MCF 10A (cell line): Measurements from ENCODE around the gene DKK1. TPM values are rescaled to one million over a fixed set of nuclear protein-coding genes. Genes with fewer than 3 reads are reported as not detected.

ENCODE experiments used
- BruUV-seq: library from RNA; stranded (reverse); fragments of 400-500 nt; replicated peaks from 2 replicates; lab custom pipeline; 2021; lab: Mats Ljungman, UMichigan
- CTCF ChIA-PET: fragments of 300-600 bp; sonication (Branson Sonifier 250); formaldehyde crosslinking; extraction: SDS; loops from one replicate; lab custom pipeline; 2021; ENCODE audit warnings: antibody characterized with exemption, inconsistent platforms; lab: Yijun Ruan, JAX
- POLR2A ChIA-PET: fragments of 300-600, 350-650 bp; sonication (Branson Sonifier 250); formaldehyde crosslinking; extraction: SDS; loops from one replicate; lab custom pipeline; 2020; ENCODE audit warnings: antibody characterized with exemption, inconsistent platforms; lab: Yijun Ruan, JAX
- DNase-seq: peaks from one replicate; pipeline ENCODE4 v3.0.0-alpha.2; 2018; ENCODE audit not compliant: unreplicated experiment
- H3K27ac Mint-ChIP-seq: one replicate; pipeline ENCODE4 v1.8.0; 2022; ENCODE audit warnings: mild to moderate bottlenecking, low read depth, mixed read lengths; ENCODE audit not compliant: unreplicated experiment
- H3K27me3 Mint-ChIP-seq: one replicate; pipeline ENCODE4 v1.8.0; 2022; ENCODE audit warnings: mixed read lengths; ENCODE audit not compliant: insufficient read depth, unreplicated experiment
- H3K36me3 Mint-ChIP-seq: one replicate; pipeline ENCODE4 v1.8.0; 2022; ENCODE audit warnings: mild to moderate bottlenecking, moderate library complexity, mixed read lengths; ENCODE audit not compliant: insufficient read depth, unreplicated experiment
- H3K4me1 Mint-ChIP-seq: one replicate; pipeline ENCODE4 v1.8.0; 2022; ENCODE audit warnings: mixed read lengths; ENCODE audit not compliant: insufficient read depth, unreplicated experiment
- H3K4me3 Mint-ChIP-seq: one replicate; pipeline ENCODE4 v1.8.0; 2022; ENCODE audit warnings: mild to moderate bottlenecking, moderate library complexity, mixed read lengths; ENCODE audit not compliant: unreplicated experiment
- H3K9me3 Mint-ChIP-seq: one replicate; pipeline ENCODE4 v1.8.0; 2022; ENCODE audit warnings: mixed read lengths; ENCODE audit not compliant: unreplicated experiment
- CTCF ChIP-seq: fragments of 200-600 bp; IDR thresholded peaks from one replicate; pipeline ENCODE4 v1.8.0; 2022; ENCODE audit warnings: antibody characterized with exemption, mild to moderate bottlenecking; ENCODE audit not compliant: unreplicated experiment
- intact Hi-C: fragments of 100-400 bp; cut with micrococcal nuclease; formaldehyde crosslinking; loops from 2 replicates; pipeline ENCODE4 v1.14.1; 2022
- total RNA-seq: library from RNA; stranded (reverse); gene quantifications from 2 replicates; pipeline ENCODE4 v1.2.3, GENCODE V29; 2022

DKK1 gene
- total RNA-seq, 1 experiment from 2014 or later: 31.8 TPM

- H3K36me3 Mint-ChIP-seq: peaks cover 39% of the 10 kb centered on the region
- CTCF ChIA-PET: interaction anchor here (0.5 to 13.2 kb wide), 11 partner anchors 15 to 783 kb away, joined by 3 to 389 read pairs (median 4); no protein-coding TSS in a partner anchor
- TF ChIP-seq CTCF: no peak
- no peak for DNase-seq
- peaks cover 16% of the 10 kb centered on the region for H3K4me1 Mint-ChIP-seq
- intact Hi-C loops: no loop called here
- POLR2A ChIA-PET: interaction anchor here (1.0 to 6.4 kb wide), 3 partner anchors 22 to 254 kb away, joined by 3 to 86 read pairs (median 3); no protein-coding TSS in a partner anchor
- H3K27ac Mint-ChIP-seq: no peak overlapping the region
- no TSS peak for BruUV-seq
- H3K27me3 Mint-ChIP-seq: no peaks in the 10 kb centered on the region
- no peaks in the 10 kb centered on the region for H3K9me3 Mint-ChIP-seq
- peak overlapping the region; percentile 91 for H3K4me3 Mint-ChIP-seq
Measured at GRCh38 chr10:52312942-52313255, 1.2 kb upstream of the DKK1 start.

- ChIA-PET CTCF (interaction anchor here (0.5 to 13.2 kb wide), 25 partner anchors 10 to 470 kb away, joined by 3 to 389 read pairs (median 3); no protein-coding TSS in a partner anchor), POLR2A (interaction anchor here (0.6 to 6.4 kb wide), 10 partner anchors 19 to 253 kb away, joined by 3 to 86 read pairs (median 4); no protein-coding TSS in a partner anchor)
- Mint-ChIP-seq H3K27ac (peak overlapping the region; percentile 93), H3K4me1 (peaks cover 20% of the 10 kb centered on the region), H3K36me3 (peaks cover 44% of the 10 kb centered on the region), H3K9me3 (no peaks in the 10 kb centered on the region), H3K4me3 (peak overlapping the region; percentile 91), H3K27me3 (no peaks in the 10 kb centered on the region)
- no TSS peak for BruUV-seq
- no peak for TF ChIP-seq CTCF
- peak; percentile 8 for DNase-seq
- intact Hi-C loops: no loop called here
Measured at GRCh38 chr10:52313256-52313932, 687 bp upstream of the DKK1 start.

DNA sequence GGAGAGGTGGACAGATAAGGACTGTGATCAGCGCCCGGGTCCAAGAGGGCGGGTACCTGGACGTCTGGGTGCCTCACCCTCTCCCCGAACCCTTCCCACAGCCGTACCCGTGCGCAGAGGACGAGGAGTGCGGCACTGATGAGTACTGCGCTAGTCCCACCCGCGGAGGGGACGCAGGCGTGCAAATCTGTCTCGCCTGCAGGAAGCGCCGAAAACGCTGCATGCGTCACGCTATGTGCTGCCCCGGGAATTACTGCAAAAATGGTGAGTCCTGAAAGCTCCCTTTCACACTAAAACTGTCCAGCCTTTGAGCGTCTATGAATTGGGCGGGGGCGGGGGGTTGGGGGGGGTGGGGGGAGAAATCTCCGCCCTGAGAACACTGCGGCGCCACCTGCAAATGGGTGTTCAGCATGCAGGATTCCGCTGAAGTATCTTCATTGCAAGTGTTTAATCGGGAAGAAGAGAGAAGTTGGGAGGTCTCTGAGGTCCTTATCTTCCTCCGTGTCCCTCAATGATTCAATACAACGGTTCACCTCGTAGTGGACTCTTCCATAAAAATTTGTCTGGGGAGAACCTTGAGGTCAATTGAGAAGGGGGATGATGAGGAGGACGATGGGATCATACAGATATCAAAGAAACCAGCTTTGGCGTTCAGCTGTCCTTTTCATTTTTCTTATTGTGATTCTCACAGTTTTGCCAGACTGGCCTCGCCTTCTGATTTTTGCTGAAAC lies 906 bp downstream of the DKK1 start:
- H3K9me3 Mint-ChIP-seq: no peaks in the 10 kb centered on the region
- peaks cover 27% of the 10 kb centered on the region for H3K4me1 Mint-ChIP-seq
- H3K27me3 Mint-ChIP-seq: no peaks in the 10 kb centered on the region
- peak overlapping the region; percentile 93 for H3K27ac Mint-ChIP-seq
- intact Hi-C loops: loop anchor here (1.0 kb wide), 3 partner anchors 139 to 252 kb away; no protein-coding TSS in a partner anchor
- DNase-seq: no peak
- ChIA-PET CTCF (interaction anchor here (0.5 to 13.2 kb wide), 29 partner anchors 8 to 1928 kb away, joined by 3 to 389 read pairs (median 4); no protein-coding TSS in a partner anchor), POLR2A (interaction anchor here (0.9 to 6.4 kb wide), 8 partner anchors 94 to 252 kb away, joined by 3 to 86 read pairs (median 6); no protein-coding TSS in a partner anchor)
- peak overlapping the region; percentile 91 for H3K4me3 Mint-ChIP-seq
- no peak for TF ChIP-seq CTCF
- H3K36me3 Mint-ChIP-seq: peaks cover 48% of the 10 kb centered on the region
- BruUV-seq: no TSS peak

- no peak for TF ChIP-seq CTCF
- Mint-ChIP-seq H3K27ac (peak overlapping the region; percentile 93), H3K36me3 (peaks cover 56% of the 10 kb centered on the region), H3K4me3 (peak overlapping the region; percentile 91), H3K9me3 (no peaks in the 10 kb centered on the region), H3K4me1 (peaks cover 27% of the 10 kb centered on the region), H3K27me3 (no peaks in the 10 kb centered on the region)
- peak; percentile 23 for DNase-seq
- intact Hi-C loops: no loop called here
- POLR2A ChIA-PET: interaction anchor here (0.6 to 6.4 kb wide), 8 partner anchors 12 to 173 kb away, joined by 3 to 86 read pairs (median 8); no protein-coding TSS in a partner anchor
- CTCF ChIA-PET: interaction anchor here (0.6 to 13.2 kb wide), 16 partner anchors 9 to 1668 kb away, joined by 3 to 389 read pairs (median 4); no protein-coding TSS in a partner anchor
- BruUV-seq: no TSS peak
Measured at GRCh38 chr10:52316001-52316400, 1.9 kb downstream of the DKK1 start.
